HFFc6 (cell line): Measurements from ENCODE around the gene STK32A. TPM values are rescaled to one million over a fixed set of nuclear protein-coding genes. Genes with fewer than 3 reads are reported as not detected.
A peak's percentile ranks its signal among the peaks of the same experiment; 100 is the strongest.

Experiments
- DNase-seq: peaks from one replicate; pipeline ENCODE4 v3.0.0-alpha.2; 2018
- H3K27ac Mint-ChIP-seq: 2 replicates; pipeline ENCODE4 v1.8.0; 2020; ENCODE audit warnings: mild to moderate bottlenecking, mixed read lengths
- H3K27me3 Mint-ChIP-seq: 2 replicates; pipeline ENCODE4 v1.8.0; 2021; ENCODE audit warnings: mild to moderate bottlenecking, moderate library complexity, mixed read lengths; ENCODE audit not compliant: insufficient read depth
- H3K36me3 Mint-ChIP-seq: 2 replicates; pipeline ENCODE4 v1.8.0; 2021; ENCODE audit warnings: low read depth, mixed read lengths
- H3K4me1 Mint-ChIP-seq: 2 replicates; pipeline ENCODE4 v1.8.0; 2020; ENCODE audit warnings: low read depth, mixed read lengths
- H3K4me3 Mint-ChIP-seq: 2 replicates; pipeline ENCODE4 v1.8.0; 2020; ENCODE audit warnings: mild to moderate bottlenecking, moderate library complexity, mixed read lengths
- H3K9me3 Mint-ChIP-seq: 2 replicates; pipeline ENCODE4 v1.8.0; 2020; ENCODE audit warnings: mild to moderate bottlenecking, mixed read lengths
- CTCF ChIP-seq: fragments of 200-600 bp; sonication (generic); IDR thresholded peaks from 2 replicates; pipeline ENCODE4 v1.5.0; 2021; ENCODE audit warnings: antibody characterized with exemption, mild to moderate bottlenecking
- long read RNA-seq: library from polyadenylated mRNA; unstranded; transcript quantifications from one replicate; pipeline ENCODE4 v2.0.0, GENCODE V29; 2019
- total RNA-seq, 6 experiments: library from RNA; stranded (reverse); fragmentation: NEBNext Ultra II Directional; extraction: Animal tissue kit (Norgen Biotek cat#: 25700); gene quantifications; 2 replicates in 1 of 6; 3 replicates in 5 of 6; pipeline ENCODE4 v1.2.3, GENCODE V29; 2021

The STK32A gene
- total RNA-seq, result 1 to 10 TPM in 2 of 6 experiments, under 1 TPM in 4; 0.21 to 1.4 (median 0.91) TPM
- long read RNA-seq, result 0 reads

- Mint-ChIP-seq H3K4me3 (peak within 1 kb of the TSS; percentile 34; the same call in 1 of the 2 replicates), H3K9me3 (no peaks in the 10 kb centered on the region), H3K36me3 (no peaks in the 10 kb centered on the region), H3K4me1 (no peaks in the 10 kb centered on the region), H3K27me3 (peaks cover 15% of the 10 kb centered on the region), H3K27ac (no peak within 1 kb of the TSS)
- DNase-seq, result no peak
- no peak for TF ChIP-seq CTCF
Measured at GRCh38 chr5:147234825-147235635, at the start of gene STK32A. STK32A (plus strand) TSS chr5:147235026; CDS start chr5:147239635, 4,609 bp downstream.

- no peak for DNase-seq
- peaks cover 6% of the 10 kb centered on the region; the same call in 1 of the 2 replicates for H3K4me1 Mint-ChIP-seq
- H3K9me3 Mint-ChIP-seq, result no peaks in the 10 kb centered on the region
- TF ChIP-seq CTCF, result no peak
- no peaks in the 10 kb centered on the region for H3K36me3 Mint-ChIP-seq
- H3K27me3 Mint-ChIP-seq, result peaks cover 6% of the 10 kb centered on the region
- H3K4me3 Mint-ChIP-seq, result no peak overlapping the region
- H3K27ac Mint-ChIP-seq, result no peak overlapping the region
Measured at GRCh38 chr5:147187099-147187540, 47.7 kb upstream of the STK32A start.

- peak; percentile 66 for DNase-seq
- Mint-ChIP-seq H3K4me3 (peak overlapping the region; percentile 77; the same call in 1 of the 2 replicates), H3K27me3 (peaks cover 6% of the 10 kb centered on the region), H3K4me1 (peaks cover 6% of the 10 kb centered on the region; the same call in 1 of the 2 replicates), H3K36me3 (no peaks in the 10 kb centered on the region), H3K27ac (no peak overlapping the region), H3K9me3 (no peaks in the 10 kb centered on the region)
- peak; percentile 96 for TF ChIP-seq CTCF
Measured at GRCh38 chr5:147188200-147189108, 46.4 kb upstream of the STK32A start.

- Mint-ChIP-seq H3K4me1 (peaks cover 6% of the 10 kb centered on the region; the same call in 1 of the 2 replicates), H3K27ac (no peak overlapping the region)
- TF ChIP-seq CTCF, result peak; percentile 60
Measured at GRCh38 chr5:147189109-147189424, 45.8 kb upstream of the STK32A start.

GRCh38 chr5:147190331-147190730 lies 44.5 kb upstream of the STK32A start:
- H3K4me1 Mint-ChIP-seq, result peaks cover 6% of the 10 kb centered on the region; the same call in 1 of the 2 replicates
- no peak overlapping the region for H3K27ac Mint-ChIP-seq
- no peaks in the 10 kb centered on the region for H3K36me3 Mint-ChIP-seq
- no peak for DNase-seq
- peaks cover 10% of the 10 kb centered on the region for H3K27me3 Mint-ChIP-seq
- no peak for TF ChIP-seq CTCF
- H3K4me3 Mint-ChIP-seq, result no peak overlapping the region
- H3K9me3 Mint-ChIP-seq, result no peaks in the 10 kb centered on the region

More at GRCh38 chr5:147189109-147189424, 45.8 kb upstream of the STK32A start:
- no peak for DNase-seq
- peaks cover 8% of the 10 kb centered on the region for H3K27me3 Mint-ChIP-seq
- no peaks in the 10 kb centered on the region for H3K9me3 Mint-ChIP-seq
- H3K4me3 Mint-ChIP-seq, result no peak overlapping the region
- no peaks in the 10 kb centered on the region for H3K36me3 Mint-ChIP-seq
